HG02943 (cell line): ENCODE measurements around the gene HOXB6.

Source experiments
- ATAC-seq: cut with Tn5 transposase; IDR thresholded peaks from one replicate; pipeline ENCODE4 v1.9.1; 2021; ENCODE audit warnings: mild to moderate bottlenecking, low read depth, moderate library complexity; ENCODE audit not compliant: unreplicated experiment

The HOXB6 gene

GRCh38 chr17:48586355-48587258 lies 18.2 kb downstream of the HOXB6 start:
- ATAC-seq, result no peak

DNA sequence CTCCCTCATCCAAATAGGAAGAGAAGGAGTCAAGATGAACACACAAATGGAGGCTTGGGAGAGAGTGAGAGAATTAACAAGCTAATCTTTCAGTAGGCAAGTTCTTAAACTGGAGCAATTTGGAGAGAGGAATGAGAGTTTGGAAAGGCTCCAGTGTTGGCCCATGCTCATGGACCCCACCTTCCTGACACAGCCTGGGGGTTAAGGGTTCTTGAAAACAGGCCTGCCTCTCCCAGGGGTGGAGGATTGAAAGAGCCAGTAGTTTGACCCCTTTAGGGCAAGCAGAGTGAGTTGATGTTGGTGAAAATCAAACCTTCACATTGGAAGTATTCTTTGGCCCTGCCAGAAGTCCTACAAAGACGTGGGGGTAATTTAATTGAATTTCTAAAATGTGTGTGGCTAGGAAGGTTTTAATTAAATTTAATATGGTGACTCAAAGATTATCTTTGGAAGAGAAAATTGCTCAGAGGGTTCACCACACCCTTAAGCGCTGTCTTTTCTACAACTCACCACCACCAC lies 20.5 kb downstream of the HOXB6 start:
- ATAC-seq, result no peak

DNA sequence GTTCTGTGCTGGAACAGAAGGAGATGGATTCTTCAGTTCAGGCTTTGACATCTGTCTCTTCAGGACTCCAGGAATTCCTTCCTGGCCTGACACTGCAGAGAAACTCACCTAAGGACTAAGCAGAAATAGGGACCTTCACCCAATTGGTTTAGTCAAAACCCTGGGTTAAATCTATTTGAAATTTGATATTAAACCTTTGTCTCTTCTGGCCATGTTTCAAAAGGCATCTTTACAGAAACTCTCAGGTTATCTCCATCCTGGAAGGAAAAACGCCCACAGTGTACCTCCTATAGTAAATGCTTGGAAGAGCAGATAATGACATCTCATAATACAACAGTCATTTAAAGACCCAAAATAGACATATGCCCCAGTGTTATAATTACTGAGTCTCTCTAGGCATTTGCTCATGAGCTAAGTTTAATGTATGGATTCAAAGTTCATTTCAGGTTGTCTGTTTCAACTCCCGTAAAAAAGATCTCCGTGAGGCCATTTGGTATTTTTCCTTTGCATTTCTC lies 21.0 kb downstream of the HOXB6 start:
- no peak for ATAC-seq

DNA sequence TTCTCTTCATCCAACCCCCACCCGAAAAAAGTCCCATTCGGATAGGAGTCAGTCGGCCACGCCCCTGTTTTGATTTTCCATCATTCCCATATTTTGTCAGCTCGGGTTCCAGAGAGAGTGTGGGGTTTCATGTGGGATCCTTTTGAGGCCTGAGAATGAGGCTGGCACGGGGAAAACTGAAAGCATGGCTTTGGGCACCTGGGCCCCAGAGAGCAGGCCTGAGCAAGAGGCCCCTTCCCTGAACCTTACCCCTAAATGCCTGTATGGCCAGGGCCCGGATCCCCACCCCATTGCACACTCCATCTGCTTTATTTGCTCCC lies 22.1 kb downstream of the HOXB6 start:
- no peak for ATAC-seq

- no peak for ATAC-seq
Observed at GRCh38 chr17:48579760-48580554, 24.8 kb downstream of the HOXB6 start.

DNA sequence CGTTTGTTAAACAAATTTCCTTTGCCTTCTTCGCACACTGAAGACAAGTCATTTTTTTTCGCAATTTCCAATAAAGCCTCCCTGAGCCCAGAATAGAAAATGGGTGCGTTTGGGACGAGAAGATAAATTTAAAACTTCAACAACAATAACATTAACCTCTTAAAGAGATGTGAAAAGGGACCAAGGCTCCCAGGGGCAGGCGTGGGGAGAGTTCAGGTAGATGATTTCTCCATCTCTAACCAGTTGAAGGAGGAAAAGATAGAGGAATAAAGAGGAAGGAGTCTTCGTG lies 25.4 kb downstream of the HOXB6 start:
- no peak for ATAC-seq

DNA sequence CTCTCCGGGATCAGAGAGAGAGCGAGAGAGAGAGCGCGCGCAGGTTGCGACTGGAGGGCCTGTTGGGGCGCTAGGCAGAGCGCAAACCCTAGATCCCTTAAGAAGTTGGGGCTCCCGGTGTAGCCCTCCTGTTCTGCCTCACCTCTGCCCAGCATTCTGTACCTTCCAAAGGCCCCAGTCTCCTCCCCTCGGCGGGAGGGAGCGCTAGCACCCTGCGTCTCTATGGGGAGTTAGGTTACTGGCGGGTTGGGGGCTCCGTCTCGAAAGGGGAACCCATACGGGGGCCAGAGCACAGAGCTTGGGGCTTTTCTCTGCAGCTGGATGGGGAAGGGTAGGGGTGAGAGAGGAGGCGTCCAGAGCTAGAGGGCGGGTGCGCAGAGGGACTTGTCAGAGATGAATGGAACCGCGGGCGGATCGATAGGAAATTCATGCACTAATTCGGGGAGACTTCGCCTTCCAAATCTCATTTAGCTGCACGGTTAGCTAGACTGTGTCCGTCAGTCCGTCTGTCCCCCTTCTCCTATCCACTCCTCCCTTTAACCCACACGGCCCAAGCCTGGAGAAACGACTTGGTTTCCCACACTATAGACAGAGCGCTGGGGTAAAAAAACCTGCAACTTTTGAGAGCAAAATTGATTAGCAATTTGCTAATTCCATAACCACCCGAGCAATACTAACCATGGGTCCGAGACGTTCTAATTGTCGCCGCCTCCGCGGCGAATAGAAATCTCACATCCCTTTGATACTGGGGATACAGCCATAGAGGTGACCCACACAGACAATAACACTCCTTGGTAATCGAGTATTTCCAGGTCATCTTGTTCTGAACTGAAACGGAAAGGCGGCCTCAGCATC lies 25.9 kb downstream of the HOXB6 start:
- no peak for ATAC-seq

- ATAC-seq, result no peak
Observed at GRCh38 chr17:48577946-48578615, 26.7 kb downstream of the HOXB6 start, which contains the start of gene HOXB4. HOXB4 (minus strand) TSS chr17:48578350; CDS start chr17:48578319, 31 bp downstream.

- no peak for ATAC-seq
Observed at GRCh38 chr17:48577330-48577945, 27.3 kb downstream of the HOXB6 start.

- ATAC-seq, result no peak
Observed at GRCh38 chr17:48576479-48577309, 28.1 kb downstream of the HOXB6 start.

- no peak for ATAC-seq
Observed at GRCh38 chr17:48575673-48576478, 28.9 kb downstream of the HOXB6 start.

DNA sequence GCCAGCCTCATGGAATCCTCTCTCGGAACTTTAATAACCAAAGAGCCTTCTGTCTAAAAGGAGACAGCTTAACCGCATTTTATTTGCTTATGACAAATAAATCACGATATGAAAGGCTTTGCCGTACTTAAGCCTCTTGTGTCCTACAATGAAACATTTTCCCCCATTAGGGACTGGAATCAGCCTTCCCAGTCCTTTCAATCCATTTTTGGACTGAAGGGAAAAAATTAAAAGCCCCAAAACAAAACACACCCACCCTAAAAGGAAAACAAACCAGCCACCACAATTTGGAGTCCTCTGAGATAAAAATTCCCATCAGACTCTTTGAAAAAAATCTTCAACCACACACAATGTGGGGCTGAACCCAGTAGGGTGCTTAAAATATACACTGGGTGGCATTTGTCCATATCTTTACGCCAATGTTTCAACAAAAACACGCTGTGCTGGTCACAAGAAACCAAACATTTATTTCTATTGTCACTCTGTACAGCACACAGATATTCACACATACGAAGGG lies 29.7 kb downstream of the HOXB6 start:
- no peak for ATAC-seq

- ATAC-seq, result no peak
Observed at GRCh38 chr17:48574505-48575065, 30.2 kb downstream of the HOXB6 start.

DNA sequence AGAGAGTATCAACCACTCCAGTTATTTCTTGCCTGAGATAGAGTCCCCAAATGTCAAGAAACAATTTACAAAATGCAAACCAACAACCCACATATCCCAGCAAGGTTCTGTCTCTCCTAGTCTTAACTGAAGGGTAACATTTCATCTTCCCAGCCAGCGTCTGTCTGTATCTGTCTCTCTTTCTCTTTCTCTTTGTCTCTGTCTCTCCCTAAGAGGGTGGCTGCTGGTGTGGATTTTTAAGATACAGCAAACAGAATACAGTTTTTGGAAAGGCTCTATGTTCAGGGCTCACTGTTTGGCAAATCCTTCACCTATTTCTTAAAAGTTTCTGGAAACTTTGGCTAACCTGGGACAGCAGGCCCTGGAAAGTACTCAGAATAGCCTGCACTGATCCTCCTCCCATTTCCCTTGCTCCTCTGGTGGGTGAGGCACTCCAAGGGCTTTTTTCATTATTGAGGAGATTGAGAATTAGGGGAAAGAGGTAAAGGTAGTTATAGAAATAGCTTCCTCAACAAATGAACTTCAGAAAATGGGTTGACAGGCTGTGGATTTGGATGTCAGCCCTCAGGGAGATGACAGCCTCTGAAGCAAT lies 32.9 kb downstream of the HOXB6 start:
- no peak for ATAC-seq

- ATAC-seq, result no peak
Observed at GRCh38 chr17:48571024-48571818, 33.6 kb downstream of the HOXB6 start.

GRCh38 chr17:48570325-48571023 lies 34.3 kb downstream of the HOXB6 start:
- no peak for ATAC-seq
